ENCODE results near the gene OR51A4.
"Not testable (repeated sequence)": the region's sequence is repeated elsewhere in the genome, so short reads cannot be mapped to it uniquely, and the experiment has no call there.

Gene OR51A4

GRCh38 chr11:4975436-4975835 lies 28.0 kb upstream of the OR51A4 start:
- no peak for DNase-seq (ENCODE audit: low read depth)
- H3K4me3 ChIP-seq (ENCODE audit: control insufficient read depth, low read depth, low read length), result no peak overlapping the region
- no peak for TF ChIP-seq CTCF (conservative IDR thresholded peaks at IDR 0.05; ENCODE audit: control insufficient read depth, insufficient read depth, low read depth, low read length)

- no peak for TF ChIP-seq CTCF (conservative IDR thresholded peaks at IDR 0.05; ENCODE audit: control insufficient read depth, insufficient read depth, low read depth, low read length)
- DNase-seq (ENCODE audit: low read depth), result no peak
- no peak overlapping the region for H3K4me3 ChIP-seq (ENCODE audit: control insufficient read depth, low read depth, low read length)
Measured at GRCh38 chr11:4962816-4963215, 15.4 kb upstream of the OR51A4 start.

- peak; percentile 1 for DNase-seq (ENCODE audit: low read depth)
- no peak overlapping the region for H3K4me3 ChIP-seq (ENCODE audit: control insufficient read depth, low read depth, low read length)
- TF ChIP-seq CTCF (conservative IDR thresholded peaks at IDR 0.05; ENCODE audit: control insufficient read depth, insufficient read depth, low read depth, low read length), result no peak
Measured at GRCh38 chr11:4960877-4961276, 13.5 kb upstream of the OR51A4 start.

GRCh38 chr11:4957396-4957795 lies 10.0 kb upstream of the OR51A4 start:
- no peak for DNase-seq (ENCODE audit: low read depth)
- H3K4me3 ChIP-seq (ENCODE audit: control insufficient read depth, low read depth, low read length), result no peak overlapping the region
- no peak for TF ChIP-seq CTCF (conservative IDR thresholded peaks at IDR 0.05; ENCODE audit: control insufficient read depth, insufficient read depth, low read depth, low read length)

GRCh38 chr11:4955613-4956012 lies 8.2 kb upstream of the OR51A4 start, which contains the start of gene OR51A2:
TSS of gene OR51A2 (minus strand) at chr11:4955713. CDS start at chr11:4955713, 0 bp downstream.
- DNase-seq (ENCODE audit: low read depth); H3K4me3 ChIP-seq (ENCODE audit: control insufficient read depth, low read depth, low read length): not testable (repeated sequence)

GRCh38 chr11:4936745-4937144 lies 10.7 kb downstream of the OR51A4 start:
- no peak for TF ChIP-seq CTCF (conservative IDR thresholded peaks at IDR 0.05; ENCODE audit: control insufficient read depth, insufficient read depth, low read depth, low read length)

GRCh38 chr11:4932751-4933150 lies 14.7 kb downstream of the OR51A4 start:
- H3K4me3 ChIP-seq (ENCODE audit: control insufficient read depth, low read depth, low read length), result no peak overlapping the region
- DNase-seq (ENCODE audit: low read depth), result no peak
- no peak for TF ChIP-seq CTCF (conservative IDR thresholded peaks at IDR 0.05; ENCODE audit: control insufficient read depth, insufficient read depth, low read depth, low read length)

More at GRCh38 chr11:4936745-4937144, 10.7 kb downstream of the OR51A4 start:
- H3K4me3 ChIP-seq (ENCODE audit: control insufficient read depth, low read depth, low read length), result no peak overlapping the region
- no peak for DNase-seq (ENCODE audit: low read depth)
